Lower leg skin (tissue), 3 donors: ENCODE data around the gene CCSER1.

ENCODE experiments used
- POLR2A ChIP-seq, 2 donors: fragments of 450-650 bp; IDR thresholded peaks; one replicate each; pipeline ENCODE4 v1.6.1; 2016 to 2017; ENCODE audit warnings: antibody characterized with exemption in 2 of 2, mild to moderate bottlenecking in 1 of 2, moderate library complexity in 1 of 2
- TF ChIP-seq, protein P1 (sequence below), 3 donors: fragments of 450-650 bp; IDR thresholded peaks; one replicate each; pipeline ENCODE4 v1.5.1; 2016; ENCODE audit warnings: antibody characterized with exemption in 3 of 3, mild to moderate bottlenecking in 3 of 3, moderate library complexity in 2 of 3

DNA sequence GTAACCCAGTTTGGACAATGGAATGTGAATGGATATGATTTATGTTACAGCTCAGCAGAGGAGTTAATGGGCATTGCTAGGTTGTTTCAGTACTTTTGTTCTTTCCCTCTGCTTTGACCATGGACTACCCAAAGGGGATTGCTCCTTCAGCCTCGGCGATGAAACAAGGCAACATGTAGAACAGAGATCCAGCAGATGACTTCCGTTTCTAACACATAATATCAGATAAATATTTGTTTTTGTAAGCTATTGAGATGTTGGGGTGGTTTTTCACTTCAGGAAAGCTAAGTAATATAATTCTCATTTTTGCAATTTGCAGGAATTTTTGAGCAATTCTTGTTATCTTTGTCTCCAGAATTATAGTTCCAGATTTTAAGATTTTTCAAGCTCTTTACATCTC lies 1241.9 kb downstream of the CCSER1 start:
- TF ChIP-seq, protein P1, sequence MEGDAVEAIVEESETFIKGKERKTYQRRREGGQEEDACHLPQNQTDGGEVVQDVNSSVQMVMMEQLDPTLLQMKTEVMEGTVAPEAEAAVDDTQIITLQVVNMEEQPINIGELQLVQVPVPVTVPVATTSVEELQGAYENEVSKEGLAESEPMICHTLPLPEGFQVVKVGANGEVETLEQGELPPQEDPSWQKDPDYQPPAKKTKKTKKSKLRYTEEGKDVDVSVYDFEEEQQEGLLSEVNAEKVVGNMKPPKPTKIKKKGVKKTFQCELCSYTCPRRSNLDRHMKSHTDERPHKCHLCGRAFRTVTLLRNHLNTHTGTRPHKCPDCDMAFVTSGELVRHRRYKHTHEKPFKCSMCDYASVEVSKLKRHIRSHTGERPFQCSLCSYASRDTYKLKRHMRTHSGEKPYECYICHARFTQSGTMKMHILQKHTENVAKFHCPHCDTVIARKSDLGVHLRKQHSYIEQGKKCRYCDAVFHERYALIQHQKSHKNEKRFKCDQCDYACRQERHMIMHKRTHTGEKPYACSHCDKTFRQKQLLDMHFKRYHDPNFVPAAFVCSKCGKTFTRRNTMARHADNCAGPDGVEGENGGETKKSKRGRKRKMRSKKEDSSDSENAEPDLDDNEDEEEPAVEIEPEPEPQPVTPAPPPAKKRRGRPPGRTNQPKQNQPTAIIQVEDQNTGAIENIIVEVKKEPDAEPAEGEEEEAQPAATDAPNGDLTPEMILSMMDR (IDR thresholded peaks at IDR 0.05): no peak
- no peak for TF ChIP-seq POLR2A (IDR thresholded peaks at IDR 0.05)
